ENCODE results near the gene HOXB8.

The HOXB8 gene

GRCh38 chr17:48596000-48596734 lies 18.9 kb downstream of the HOXB8 start:
- DNase-seq (ENCODE audit: low spot score) = no peak

- DNase-seq (ENCODE audit: low spot score) = no peak
These were observed 19.7 kb downstream of the HOXB8 start for GRCh38 chr17:48595278-48595999.

GRCh38 chr17:48594538-48595277 lies 20.4 kb downstream of the HOXB8 start:
- no peak for DNase-seq (ENCODE audit: low spot score)

- DNase-seq (ENCODE audit: low spot score) = peak; percentile 80
These were observed 21.1 kb downstream of the HOXB8 start for GRCh38 chr17:48593840-48594537.

GRCh38 chr17:48593126-48593829 lies 21.8 kb downstream of the HOXB8 start, which contains the start of gene HOXB5:
HOXB5 (minus strand) TSS chr17:48593779; CDS start chr17:48593682, 97 bp downstream.
- no peak for DNase-seq (ENCODE audit: low spot score)

- no peak for DNase-seq (ENCODE audit: low spot score)
These were observed 22.5 kb downstream of the HOXB8 start for GRCh38 chr17:48592577-48592976.

GRCh38 chr17:48592057-48592514 lies 23.0 kb downstream of the HOXB8 start:
- DNase-seq (ENCODE audit: low spot score) = no peak

GRCh38 chr17:48591255-48592056 lies 23.6 kb downstream of the HOXB8 start:
- no peak for DNase-seq (ENCODE audit: low spot score)

- no peak for DNase-seq (ENCODE audit: low spot score)
These were observed 24.4 kb downstream of the HOXB8 start for GRCh38 chr17:48590607-48591161.

GRCh38 chr17:48589831-48590606 lies 25.1 kb downstream of the HOXB8 start, which contains the start of gene HOXB3:
HOXB3 (minus strand) TSS chr17:48590241; CDS start chr17:48552474, 37,767 bp downstream.
- no peak for DNase-seq (ENCODE audit: low spot score)

GRCh38 chr17:48589060-48589830 lies 25.8 kb downstream of the HOXB8 start:
- DNase-seq (ENCODE audit: low spot score) = no peak

GRCh38 chr17:48588528-48588927 lies 26.6 kb downstream of the HOXB8 start:
- no peak for DNase-seq (ENCODE audit: low spot score)

- no peak for DNase-seq (ENCODE audit: low spot score)
These were observed 27.0 kb downstream of the HOXB8 start for GRCh38 chr17:48588074-48588415.

- DNase-seq (ENCODE audit: low spot score) = no peak
These were observed 27.6 kb downstream of the HOXB8 start for GRCh38 chr17:48587276-48588073.

- no peak for DNase-seq (ENCODE audit: low spot score)
These were observed 28.5 kb downstream of the HOXB8 start for GRCh38 chr17:48586355-48587258.

- no peak for DNase-seq (ENCODE audit: low spot score)
These were observed 30.8 kb downstream of the HOXB8 start for GRCh38 chr17:48584223-48584741.

Measured in CD4-positive, alpha-beta T cell treated with Interleukin-15 for 4 hours (primary cell).